NCI-H146 (cell line): ENCODE data around the gene TFR2.

ENCODE experiments used
- DNase-seq: peaks from one replicate; lab custom pipeline; 2025; lab: John Stamatoyannopoulos, UW

Gene TFR2

GRCh38 chr7:100572281-100572948, 68.9 kb downstream of the TFR2 start:
- DNase-seq, result no peak

- DNase-seq, result no peak
These were observed 69.6 kb downstream of the TFR2 start for GRCh38 chr7:100571829-100572116.

GRCh38 chr7:100570954-100571828, 70.2 kb downstream of the TFR2 start:
- DNase-seq, result no peak
